ENCODE results near the gene COL18A1.

COL18A1 gene

GRCh38 chr21:45508607-45509565, 103.9 kb downstream of the COL18A1 start:
- Mint-ChIP-seq H3K4me3 (no peak overlapping the region), H3K27ac (no peak overlapping the region), H3K9me3 (no peaks in the 10 kb centered on the region), H3K4me1 (ENCODE audit: low read depth) (no peaks in the 10 kb centered on the region), H3K36me3 (ENCODE audit: low read depth) (peaks cover 41% of the 10 kb centered on the region), H3K27me3 (peaks cover 2% of the 10 kb centered on the region)
- intact Hi-C loops (cut with micrococcal nuclease) = no loop called here

- H3K9me3 Mint-ChIP-seq = no peaks in the 10 kb centered on the region
- peaks cover 50% of the 10 kb centered on the region for H3K36me3 Mint-ChIP-seq (ENCODE audit: low read depth)
- no peak overlapping the region for H3K27ac Mint-ChIP-seq
- H3K4me1 Mint-ChIP-seq (ENCODE audit: low read depth) = no peaks in the 10 kb centered on the region
- intact Hi-C loops (cut with micrococcal nuclease) = no loop called here
- peaks cover 2% of the 10 kb centered on the region for H3K27me3 Mint-ChIP-seq
- no peak overlapping the region for H3K4me3 Mint-ChIP-seq
These were observed 104.9 kb downstream of the COL18A1 start for GRCh38 chr21:45509566-45510465.

- peaks cover 2% of the 10 kb centered on the region for H3K27me3 Mint-ChIP-seq
- intact Hi-C loops (cut with micrococcal nuclease) = no loop called here
- H3K36me3 Mint-ChIP-seq (ENCODE audit: low read depth) = peaks cover 57% of the 10 kb centered on the region
- no peaks in the 10 kb centered on the region for H3K9me3 Mint-ChIP-seq
- H3K4me1 Mint-ChIP-seq (ENCODE audit: low read depth) = no peaks in the 10 kb centered on the region
- H3K4me3 Mint-ChIP-seq = no peak overlapping the region
- H3K27ac Mint-ChIP-seq = no peak overlapping the region
These were observed 105.5 kb downstream of the COL18A1 start for GRCh38 chr21:45510466-45510955.

GRCh38 chr21:45511007-45511406, 106.0 kb downstream of the COL18A1 start:
- H3K4me1 Mint-ChIP-seq (ENCODE audit: low read depth) = no peaks in the 10 kb centered on the region
- no peak overlapping the region for H3K27ac Mint-ChIP-seq
- peaks cover 62% of the 10 kb centered on the region for H3K36me3 Mint-ChIP-seq (ENCODE audit: low read depth)
- no peak overlapping the region for H3K4me3 Mint-ChIP-seq
- intact Hi-C loops (cut with micrococcal nuclease) = no loop called here
- H3K9me3 Mint-ChIP-seq = no peaks in the 10 kb centered on the region
- peaks cover 2% of the 10 kb centered on the region for H3K27me3 Mint-ChIP-seq

GRCh38 chr21:45511661-45512431, 106.9 kb downstream of the COL18A1 start:
- no peaks in the 10 kb centered on the region for H3K27me3 Mint-ChIP-seq
- no peak overlapping the region for H3K27ac Mint-ChIP-seq
- peaks cover 71% of the 10 kb centered on the region for H3K36me3 Mint-ChIP-seq (ENCODE audit: low read depth)
- intact Hi-C loops (cut with micrococcal nuclease) = no loop called here
- no peaks in the 10 kb centered on the region for H3K9me3 Mint-ChIP-seq
- no peaks in the 10 kb centered on the region for H3K4me1 Mint-ChIP-seq (ENCODE audit: low read depth)
- no peak overlapping the region for H3K4me3 Mint-ChIP-seq

GRCh38 chr21:45512626-45513002, 107.6 kb downstream of the COL18A1 start:
- H3K9me3 Mint-ChIP-seq = no peaks in the 10 kb centered on the region
- peaks cover 5% of the 10 kb centered on the region for H3K4me1 Mint-ChIP-seq (ENCODE audit: low read depth)
- no peak overlapping the region for H3K4me3 Mint-ChIP-seq
- H3K27me3 Mint-ChIP-seq = no peaks in the 10 kb centered on the region
- intact Hi-C loops (cut with micrococcal nuclease) = no loop called here
- peaks cover 78% of the 10 kb centered on the region for H3K36me3 Mint-ChIP-seq (ENCODE audit: low read depth)
- H3K27ac Mint-ChIP-seq = no peak overlapping the region

- Mint-ChIP-seq H3K4me3 (no peak overlapping the region), H3K4me1 (ENCODE audit: low read depth) (peaks cover 11% of the 10 kb centered on the region), H3K27me3 (no peaks in the 10 kb centered on the region), H3K9me3 (peaks cover 4% of the 10 kb centered on the region), H3K36me3 (ENCODE audit: low read depth) (peaks cover 84% of the 10 kb centered on the region), H3K27ac (no peak overlapping the region)
- intact Hi-C loops (cut with micrococcal nuclease) = no loop called here
These were observed 108.2 kb downstream of the COL18A1 start for GRCh38 chr21:45513003-45513717.

- no peak overlapping the region for H3K4me3 Mint-ChIP-seq
- intact Hi-C loops (cut with micrococcal nuclease) = no loop called here
- H3K27me3 Mint-ChIP-seq = no peaks in the 10 kb centered on the region
- no peak overlapping the region for H3K27ac Mint-ChIP-seq
- peaks cover 91% of the 10 kb centered on the region for H3K36me3 Mint-ChIP-seq (ENCODE audit: low read depth)
- H3K4me1 Mint-ChIP-seq (ENCODE audit: low read depth) = peaks cover 17% of the 10 kb centered on the region
- H3K9me3 Mint-ChIP-seq = peaks cover 10% of the 10 kb centered on the region
These were observed 108.9 kb downstream of the COL18A1 start for GRCh38 chr21:45513741-45514310.

GRCh38 chr21:45514311-45515021, 109.5 kb downstream of the COL18A1 start:
- H3K4me3 Mint-ChIP-seq = no peak overlapping the region
- H3K4me1 Mint-ChIP-seq (ENCODE audit: low read depth) = peaks cover 21% of the 10 kb centered on the region
- H3K9me3 Mint-ChIP-seq = peaks cover 17% of the 10 kb centered on the region
- H3K27ac Mint-ChIP-seq = no peak overlapping the region
- H3K27me3 Mint-ChIP-seq = no peaks in the 10 kb centered on the region
- intact Hi-C loops (cut with micrococcal nuclease) = no loop called here
- peaks cover 97% of the 10 kb centered on the region for H3K36me3 Mint-ChIP-seq (ENCODE audit: low read depth)

GRCh38 chr21:45515241-45516061, 110.5 kb downstream of the COL18A1 start:
- Mint-ChIP-seq H3K27me3 (no peaks in the 10 kb centered on the region), H3K9me3 (peaks cover 27% of the 10 kb centered on the region), H3K4me3 (no peak overlapping the region), H3K36me3 (ENCODE audit: low read depth) (peaks cover 100% of the 10 kb centered on the region), H3K4me1 (ENCODE audit: low read depth) (peaks cover 30% of the 10 kb centered on the region), H3K27ac (no peak overlapping the region)
- intact Hi-C loops (cut with micrococcal nuclease) = no loop called here

GRCh38 chr21:45516071-45516670, 111.2 kb downstream of the COL18A1 start:
- peaks cover 100% of the 10 kb centered on the region for H3K36me3 Mint-ChIP-seq (ENCODE audit: low read depth)
- peaks cover 30% of the 10 kb centered on the region for H3K4me1 Mint-ChIP-seq (ENCODE audit: low read depth)
- intact Hi-C loops (cut with micrococcal nuclease) = no loop called here
- peaks cover 27% of the 10 kb centered on the region for H3K9me3 Mint-ChIP-seq
- no peak overlapping the region for H3K27ac Mint-ChIP-seq
- no peaks in the 10 kb centered on the region for H3K27me3 Mint-ChIP-seq
- H3K4me3 Mint-ChIP-seq = no peak overlapping the region

All from dendritic cell treated with granulocyte-macrophage colony-stimulating factor and Interleukin-4, amounts not matched to agents 40 ng/mL and 50 ng/mL, for 4 days (primary cell).